ENCODE measurements around the gene WWOX. TPM values are rescaled to one million over a fixed set of nuclear protein-coding genes. Genes with fewer than 3 reads are reported as not detected.

WWOX gene
- total RNA-seq, 1 donor = 8.2 TPM

DNA sequence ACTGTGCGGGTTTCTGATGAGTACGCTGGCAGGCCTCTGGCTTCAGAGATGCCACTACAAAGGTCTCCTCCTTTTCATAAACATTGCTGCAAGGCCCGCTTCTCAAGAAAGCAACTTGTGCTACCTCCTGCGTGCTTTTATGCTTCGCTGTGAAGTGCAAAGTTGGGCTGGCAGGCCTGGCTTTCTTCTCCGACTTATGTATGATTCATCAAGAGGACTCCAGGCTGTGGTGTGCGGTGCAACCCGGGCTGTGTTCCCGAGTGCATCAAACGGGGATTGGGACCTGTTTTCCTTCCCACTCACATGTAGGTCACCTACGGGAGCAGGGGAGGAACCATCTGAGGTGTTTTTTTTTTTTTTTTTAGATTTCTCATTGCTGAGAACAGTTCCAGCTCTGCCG, 534.1 kb downstream of the WWOX start:
- H3K4me3 ChIP-seq (ENCODE audit: low read depth, low read length) = no peak overlapping the region

GRCh38 chr16:78635807-78636206, 536.4 kb downstream of the WWOX start:
- no peak for DNase-seq (ENCODE audit: low read depth)
- no peak overlapping the region for H3K4me3 ChIP-seq (ENCODE audit: low read depth, low read length)
- TF ChIP-seq, protein P1, sequence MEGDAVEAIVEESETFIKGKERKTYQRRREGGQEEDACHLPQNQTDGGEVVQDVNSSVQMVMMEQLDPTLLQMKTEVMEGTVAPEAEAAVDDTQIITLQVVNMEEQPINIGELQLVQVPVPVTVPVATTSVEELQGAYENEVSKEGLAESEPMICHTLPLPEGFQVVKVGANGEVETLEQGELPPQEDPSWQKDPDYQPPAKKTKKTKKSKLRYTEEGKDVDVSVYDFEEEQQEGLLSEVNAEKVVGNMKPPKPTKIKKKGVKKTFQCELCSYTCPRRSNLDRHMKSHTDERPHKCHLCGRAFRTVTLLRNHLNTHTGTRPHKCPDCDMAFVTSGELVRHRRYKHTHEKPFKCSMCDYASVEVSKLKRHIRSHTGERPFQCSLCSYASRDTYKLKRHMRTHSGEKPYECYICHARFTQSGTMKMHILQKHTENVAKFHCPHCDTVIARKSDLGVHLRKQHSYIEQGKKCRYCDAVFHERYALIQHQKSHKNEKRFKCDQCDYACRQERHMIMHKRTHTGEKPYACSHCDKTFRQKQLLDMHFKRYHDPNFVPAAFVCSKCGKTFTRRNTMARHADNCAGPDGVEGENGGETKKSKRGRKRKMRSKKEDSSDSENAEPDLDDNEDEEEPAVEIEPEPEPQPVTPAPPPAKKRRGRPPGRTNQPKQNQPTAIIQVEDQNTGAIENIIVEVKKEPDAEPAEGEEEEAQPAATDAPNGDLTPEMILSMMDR (IDR thresholded peaks at IDR 0.05; ENCODE audit: insufficient read depth, low read depth, low read length) = no peak

More for the DNA sequence above, 534.1 kb downstream of the WWOX start:
- DNase-seq (ENCODE audit: low read depth) = no peak
- TF ChIP-seq, protein P1 (IDR thresholded peaks at IDR 0.05; ENCODE audit: insufficient read depth, low read depth, low read length) = no peak

DNA sequence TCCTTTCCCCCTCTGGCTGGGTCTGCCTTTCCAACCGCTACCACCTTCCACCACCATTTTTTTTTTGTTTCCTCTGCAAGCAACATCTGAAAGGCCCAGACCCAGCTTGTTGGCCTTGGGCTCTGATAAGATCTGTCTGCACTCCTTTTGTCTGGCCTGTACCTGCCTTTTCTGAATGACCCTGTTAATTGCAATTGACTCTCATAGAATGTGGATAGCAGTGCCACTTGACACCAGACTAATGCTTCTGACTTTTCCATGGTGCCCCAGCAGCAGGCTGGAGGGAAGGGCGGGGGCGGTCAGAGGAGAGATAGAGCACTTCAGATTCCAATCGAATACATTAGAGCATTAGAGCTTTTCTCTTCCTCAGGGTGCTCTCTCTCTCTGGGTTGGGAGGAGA, 538.9 kb downstream of the WWOX start:
- no peak for DNase-seq (ENCODE audit: low read depth)
- no peak overlapping the region for H3K4me3 ChIP-seq (ENCODE audit: low read depth, low read length)
- TF ChIP-seq, protein P1 (IDR thresholded peaks at IDR 0.05; ENCODE audit: insufficient read depth, low read depth, low read length) = no peak

- no peak for DNase-seq (ENCODE audit: low read depth)
- no peak overlapping the region for H3K4me3 ChIP-seq (ENCODE audit: low read depth, low read length)
- TF ChIP-seq, protein P1 (IDR thresholded peaks at IDR 0.05; ENCODE audit: insufficient read depth, low read depth, low read length) = no peak
Measured at GRCh38 chr16:78639775-78640174, 540.3 kb downstream of the WWOX start.

- no peak for DNase-seq (ENCODE audit: low read depth)
- H3K4me3 ChIP-seq (ENCODE audit: low read depth, low read length) = no peak overlapping the region
- TF ChIP-seq, protein P1 (IDR thresholded peaks at IDR 0.05; ENCODE audit: insufficient read depth, low read depth, low read length) = no peak
Measured at GRCh38 chr16:78640886-78641285, 541.4 kb downstream of the WWOX start.

GRCh38 chr16:78641433-78641832, 542.0 kb downstream of the WWOX start:
- TF ChIP-seq, protein P1 (IDR thresholded peaks at IDR 0.05; ENCODE audit: insufficient read depth, low read depth, low read length) = no peak
- H3K4me3 ChIP-seq (ENCODE audit: low read depth, low read length) = no peak overlapping the region
- no peak for DNase-seq (ENCODE audit: low read depth)

GRCh38 chr16:78642621-78643285, 543.3 kb downstream of the WWOX start:
- DNase-seq (ENCODE audit: low read depth) = no peak
- TF ChIP-seq, protein P1 (IDR thresholded peaks at IDR 0.05; ENCODE audit: insufficient read depth, low read depth, low read length) = no peak
- H3K4me3 ChIP-seq (ENCODE audit: low read depth, low read length) = no peak overlapping the region
